Testis (tissue), 2 donors: ENCODE data around the gene CRAT.
"Not testable (repeated sequence)": the region's sequence is repeated elsewhere in the genome, so short reads cannot be mapped to it uniquely, and the experiment has no call there.

ENCODE experiments used
- CTCF ChIP-seq, 3 experiments: fragments of 450-650 bp in 2 of 3; fragments of 200-600 bp in 1 of 3; sonication (generic) in 1 of 3; IDR thresholded peaks; one replicate each; pipeline ENCODE4 v1.5.1; 2016 to 2019; ENCODE audit warnings: antibody characterized with exemption in 3 of 3, mild to moderate bottlenecking in 2 of 3, moderate library complexity in 1 of 3
- POLR2A ChIP-seq: fragments of 450-650 bp; IDR thresholded peaks from one replicate; pipeline ENCODE4 v1.6.1; 2017; ENCODE audit warnings: antibody characterized with exemption, mild to moderate bottlenecking, moderate library complexity

DNA sequence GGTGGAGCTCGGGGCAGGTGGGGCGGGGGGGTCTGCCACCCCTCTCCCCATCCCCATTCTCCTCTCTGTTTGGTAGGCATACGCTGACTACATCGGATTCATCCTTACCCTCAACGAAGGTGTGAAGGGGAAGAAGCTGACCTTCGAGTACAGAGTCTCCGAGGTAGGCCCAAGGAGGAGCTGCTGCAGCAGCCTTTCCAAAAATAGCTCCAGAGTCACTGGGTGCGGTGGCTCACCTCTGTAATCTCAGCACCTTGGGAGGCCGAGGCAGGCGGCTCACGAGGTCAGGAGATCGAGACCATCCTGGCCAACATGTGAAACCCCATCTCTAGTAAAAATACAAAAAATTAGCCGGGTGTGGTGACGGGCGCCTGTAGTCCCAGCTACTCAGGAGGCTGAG is 12.4 kb upstream of the CRAT start:
- not testable (repeated sequence) for TF ChIP-seq CTCF (IDR thresholded peaks at IDR 0.05); POLR2A
